Stimulated activated CD4-positive, alpha-beta T cell treated with anti-CD3 and anti-CD28 coated beads, Interleukin-12 subunit alpha, Interleukin-12 subunit beta, amount 100 ng/mL, for 24 hours (primary cell): ENCODE data around the gene CPB2.

Source experiments
- DNase-seq, 2 experiments: peaks; one replicate each; pipeline ENCODE4 v3.0.0-alpha.2; 2020; ENCODE audit warnings: low read depth in 2 of 2

Gene CPB2

DNA sequence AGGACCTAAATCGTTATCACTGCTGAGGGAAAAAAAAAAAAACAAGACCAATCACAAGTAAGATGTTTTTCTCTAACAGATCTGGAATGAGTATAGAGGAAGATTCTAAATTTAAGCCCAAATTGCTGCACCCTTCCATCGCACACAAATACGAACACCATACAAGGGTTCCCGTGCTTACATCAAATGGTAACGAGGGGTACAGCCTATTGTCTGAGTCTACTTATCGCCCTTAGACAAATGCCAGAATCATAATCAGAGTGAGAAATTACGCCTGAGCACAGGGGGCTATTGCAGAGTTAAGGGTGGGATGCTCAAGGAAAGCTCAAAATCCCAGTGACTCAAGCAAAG lies 52.9 kb downstream of the CPB2 start:
- no peak for DNase-seq

DNA sequence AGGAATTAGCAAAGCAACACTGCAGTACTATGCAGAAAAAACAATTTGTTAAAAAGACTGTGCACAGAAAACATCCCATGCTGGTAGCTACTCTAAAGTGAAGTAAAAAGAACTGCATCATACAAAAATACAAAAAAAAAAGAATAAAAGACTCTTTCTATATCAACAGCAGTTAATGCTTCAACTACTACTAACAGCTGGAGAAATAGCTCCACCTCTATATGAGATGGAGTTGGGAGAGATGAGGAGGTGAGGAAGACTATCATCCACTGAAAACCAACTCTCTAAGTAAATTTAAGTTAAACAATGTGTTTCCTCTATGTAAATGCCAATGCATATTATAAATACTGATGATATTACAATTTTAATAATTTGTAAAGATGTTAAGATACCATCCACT lies 54.1 kb downstream of the CPB2 start:
- no peak for DNase-seq

DNA sequence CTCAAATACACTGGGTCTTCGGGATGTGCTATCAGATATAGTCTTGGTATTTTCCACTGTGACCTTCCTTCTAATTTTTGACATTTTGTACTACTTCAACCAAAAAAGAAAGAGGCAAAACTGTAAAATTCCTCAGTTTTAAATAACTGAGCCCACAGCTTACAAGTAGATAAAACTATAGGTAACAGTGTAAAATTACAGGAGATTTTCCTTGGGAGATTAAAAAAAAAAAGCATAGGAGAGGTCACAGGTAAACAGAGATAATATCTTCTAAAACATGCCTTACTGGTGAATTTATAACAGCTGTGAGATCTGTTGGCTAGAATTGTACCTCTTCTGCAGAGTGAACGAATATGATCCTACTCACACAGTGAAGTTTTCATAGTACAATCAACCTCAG lies 59.4 kb downstream of the CPB2 start:
- DNase-seq, result no peak

DNA sequence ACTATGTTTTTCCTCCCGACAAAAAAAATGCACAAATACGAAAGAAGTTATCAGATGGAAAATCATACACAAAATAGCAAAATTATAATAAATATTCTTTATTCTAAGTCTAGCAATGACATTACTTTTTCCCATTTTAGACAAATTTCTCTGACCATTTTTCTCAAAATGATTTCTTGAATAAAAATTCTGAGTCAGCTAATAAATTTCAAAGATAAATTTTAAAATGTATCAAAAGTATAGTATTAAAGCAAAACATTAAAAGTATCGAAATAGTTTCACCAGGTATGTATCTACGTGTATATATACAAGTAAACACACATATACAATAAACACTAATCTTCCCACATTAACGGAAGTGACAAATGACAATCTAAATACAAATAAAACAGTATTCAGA lies 61.2 kb downstream of the CPB2 start:
- DNase-seq, result no peak

DNA sequence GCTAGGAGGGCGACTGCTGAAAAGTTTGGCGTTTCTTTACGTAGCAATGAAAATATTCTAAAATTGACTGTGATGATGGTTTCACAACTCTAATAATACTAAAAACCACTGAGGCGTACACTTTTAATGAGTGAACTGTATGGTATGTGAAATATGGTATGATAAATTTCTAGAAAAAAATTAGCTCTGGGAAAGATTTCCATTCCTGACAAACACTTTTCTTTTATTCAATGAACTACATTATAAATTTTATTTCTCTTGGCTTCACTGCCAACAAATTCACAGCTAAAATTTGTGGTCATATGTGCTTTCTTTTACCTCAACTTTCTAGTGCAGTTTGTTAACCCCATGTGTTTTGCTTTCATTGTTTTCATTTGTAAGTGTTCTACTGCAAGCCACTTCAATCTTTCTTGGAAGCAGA lies 63.4 kb downstream of the CPB2 start:
- no peak for DNase-seq

DNA sequence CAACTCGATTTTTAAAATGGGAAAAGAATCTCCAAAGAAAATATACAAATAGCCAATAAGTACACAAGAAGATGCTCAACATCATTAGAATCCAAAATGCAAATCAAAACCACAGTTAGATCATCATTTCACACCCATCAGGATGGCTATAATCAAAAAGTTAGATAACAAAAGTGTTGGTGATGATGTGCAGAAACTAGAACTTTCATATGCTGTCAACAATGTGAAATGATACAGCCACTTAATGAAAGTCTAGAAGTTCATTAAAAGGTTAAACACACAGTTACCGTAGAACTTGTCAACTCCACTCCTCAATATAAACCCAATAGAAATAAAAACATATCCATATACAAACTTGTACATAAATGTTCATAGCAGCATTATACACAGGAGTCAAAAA lies 64.1 kb downstream of the CPB2 start:
- DNase-seq, result no peak

DNA sequence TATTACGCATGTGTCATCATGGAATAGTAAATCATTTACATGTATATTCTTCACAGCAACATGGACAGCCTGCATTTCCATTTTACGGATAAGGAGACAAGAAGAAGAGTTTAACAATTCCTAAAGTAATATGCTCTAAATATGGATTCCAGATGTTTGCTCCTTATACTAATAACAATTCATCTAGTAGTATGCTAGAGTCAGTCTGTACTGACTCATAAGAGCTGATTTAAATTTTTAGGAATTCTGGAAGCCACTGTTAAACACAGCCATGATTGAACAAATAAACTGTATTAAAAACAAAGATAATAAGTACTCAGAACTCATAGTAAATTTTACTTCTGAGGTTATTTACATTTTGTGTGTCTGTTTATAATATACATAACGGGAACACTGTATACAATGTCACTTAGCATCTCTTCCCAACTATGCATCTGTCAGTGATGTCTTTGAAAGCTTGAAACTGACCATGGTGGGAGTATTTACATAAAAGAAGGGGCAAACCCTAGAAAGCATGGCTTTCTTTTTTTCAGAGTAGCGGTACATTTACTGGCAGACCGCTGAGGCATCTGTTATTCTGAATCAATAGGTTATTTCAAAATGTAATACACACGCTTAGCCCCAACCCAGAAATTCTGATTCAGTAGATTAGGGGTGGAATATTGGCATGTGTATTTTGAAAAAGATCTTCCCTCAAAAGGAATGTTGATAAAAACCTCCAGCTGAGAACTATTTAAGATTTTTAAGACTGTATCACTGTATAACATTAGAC lies 65.2 kb downstream of the CPB2 start:
- DNase-seq, result no peak

DNA sequence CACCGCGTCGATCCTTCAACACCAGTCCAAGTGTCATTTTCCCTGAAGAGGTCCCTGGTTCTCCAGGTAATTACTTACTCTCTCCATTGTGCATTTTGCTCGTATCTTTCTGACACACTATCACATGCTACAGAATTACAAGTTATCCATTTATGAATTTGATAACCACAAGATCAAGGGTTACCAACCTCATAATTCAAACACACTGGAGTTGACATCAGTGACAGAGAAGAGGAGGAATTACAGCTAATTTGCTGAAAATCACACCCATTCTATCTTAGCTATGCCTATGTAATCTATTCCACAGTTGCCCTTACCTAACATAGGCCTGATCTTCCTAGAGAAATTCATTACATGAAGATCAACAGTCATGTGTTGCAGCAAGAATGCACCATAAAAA lies 66.5 kb downstream of the CPB2 start:
- no peak for DNase-seq

DNA sequence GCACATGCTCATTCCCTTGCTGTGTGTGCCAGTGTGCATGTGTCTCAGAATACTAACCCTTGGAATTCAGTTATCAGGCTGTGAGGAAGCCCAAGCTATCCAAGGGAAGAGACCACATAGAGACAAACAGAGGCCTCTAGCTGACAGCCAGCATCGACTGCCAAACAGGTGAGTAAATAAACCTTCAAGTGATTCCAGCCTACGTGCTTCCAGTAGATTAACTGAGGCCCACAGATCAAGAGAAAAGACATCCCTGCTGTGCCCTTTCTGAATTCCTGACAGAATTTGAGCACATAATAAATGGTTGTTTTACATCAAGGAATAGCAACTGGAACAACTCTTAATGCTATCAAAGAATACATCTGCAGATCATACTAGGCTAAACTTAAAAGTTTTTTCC lies 69.8 kb downstream of the CPB2 start:
- DNase-seq, result no peak

DNA sequence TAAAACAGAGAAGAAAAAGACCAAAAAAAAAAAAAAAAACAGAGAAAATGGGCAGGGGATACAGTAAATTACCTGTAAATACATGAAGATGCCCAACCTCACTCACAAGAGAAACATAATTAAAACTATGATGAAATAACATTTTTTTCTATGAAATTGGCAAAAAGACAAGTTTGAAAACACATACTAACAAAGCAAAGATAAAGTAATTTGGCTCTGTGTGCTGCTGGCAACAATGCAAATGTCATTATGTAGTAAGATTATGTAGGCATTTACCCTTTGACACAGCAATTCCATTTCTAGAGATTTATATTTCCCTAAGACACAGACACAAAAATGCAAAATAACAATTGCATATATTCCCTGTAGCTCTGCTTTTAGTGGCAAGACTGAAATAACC lies 72.5 kb downstream of the CPB2 start:
- no peak for DNase-seq

DNA sequence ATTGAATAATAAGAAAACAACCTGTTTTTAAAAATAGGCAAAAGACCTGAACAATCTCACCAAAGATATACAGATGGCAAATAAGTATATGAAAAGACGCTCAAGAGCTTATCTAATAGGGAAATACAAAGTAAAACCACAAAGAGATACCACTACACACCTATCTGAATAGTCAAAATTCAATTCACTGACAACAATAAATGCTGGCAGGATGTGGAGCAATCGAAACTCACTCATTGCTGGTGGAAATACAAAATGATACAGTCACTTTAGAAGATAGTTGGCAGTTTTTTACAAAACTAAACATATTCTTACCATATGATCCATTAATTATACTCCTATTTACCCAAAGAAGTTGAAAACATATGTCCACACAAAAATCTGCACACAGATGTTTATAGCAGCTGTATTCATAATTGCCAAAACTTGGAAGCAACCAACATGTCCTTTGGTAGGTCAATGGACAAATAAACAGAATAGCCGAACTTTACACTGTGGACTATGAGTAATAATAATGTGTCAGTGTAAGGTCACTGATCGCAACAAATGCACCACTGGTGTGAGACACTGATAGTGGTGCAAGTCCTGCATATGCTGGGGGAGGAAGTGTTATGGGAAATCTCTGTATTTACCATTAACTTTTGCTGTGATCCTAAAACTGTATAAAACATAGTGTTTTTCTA lies 73.1 kb downstream of the CPB2 start:
- DNase-seq, result no peak

DNA sequence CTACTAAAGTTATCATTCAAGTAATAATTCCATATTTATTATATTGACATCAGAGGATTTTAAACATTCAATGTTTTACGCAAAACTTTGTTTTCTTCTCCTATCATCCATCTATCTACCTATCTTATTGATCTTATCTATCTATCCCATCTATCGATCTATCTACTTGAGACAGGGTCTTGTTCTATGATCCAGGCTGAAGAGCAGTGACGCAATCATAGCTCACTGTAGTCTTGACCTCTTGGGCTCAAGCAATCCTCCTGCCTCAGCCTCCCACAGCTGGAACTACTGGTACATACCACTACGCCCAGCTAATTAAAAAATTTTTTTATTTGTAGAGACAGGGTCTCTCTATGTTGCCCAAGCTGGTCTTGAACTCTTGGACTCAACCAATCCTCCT lies 79.7 kb downstream of the CPB2 start:
- DNase-seq, result no peak

DNA sequence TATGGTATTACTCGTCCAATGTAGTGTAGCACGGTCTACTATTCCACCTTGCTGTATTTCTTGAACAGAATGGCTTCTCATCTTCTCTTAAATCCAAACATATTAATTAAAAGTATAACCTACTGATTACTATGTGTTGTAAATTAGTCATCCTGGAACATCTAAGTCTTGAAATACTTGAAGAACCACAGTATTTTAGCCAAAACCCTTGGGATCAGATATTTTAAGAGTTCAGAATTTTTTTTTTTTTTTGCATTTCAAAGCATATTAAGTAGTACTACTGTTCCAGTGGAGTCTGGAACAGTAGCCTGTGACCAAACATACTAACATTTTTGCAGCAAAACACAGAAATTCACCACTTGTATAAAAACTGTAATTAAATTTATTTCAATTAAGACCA lies 82.4 kb downstream of the CPB2 start:
- no peak for DNase-seq

DNA sequence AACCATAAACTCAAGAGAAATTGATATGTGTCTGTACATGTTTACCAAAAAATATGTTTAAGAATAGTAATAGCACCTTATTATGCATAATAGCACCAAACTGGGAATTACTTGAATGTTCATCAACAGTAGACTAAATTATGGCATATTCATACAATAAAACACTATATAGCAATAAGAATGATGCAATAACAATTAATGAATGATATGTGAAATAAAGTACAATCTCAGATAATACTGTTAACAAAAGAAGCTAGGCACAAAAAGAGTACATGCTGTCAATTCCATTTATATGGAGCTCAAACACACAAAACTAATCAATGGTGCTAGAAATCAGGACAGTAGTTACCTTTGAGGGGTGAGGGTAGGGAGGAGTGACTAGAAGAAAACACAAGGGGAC lies 88.6 kb downstream of the CPB2 start:
- DNase-seq, result no peak

DNA sequence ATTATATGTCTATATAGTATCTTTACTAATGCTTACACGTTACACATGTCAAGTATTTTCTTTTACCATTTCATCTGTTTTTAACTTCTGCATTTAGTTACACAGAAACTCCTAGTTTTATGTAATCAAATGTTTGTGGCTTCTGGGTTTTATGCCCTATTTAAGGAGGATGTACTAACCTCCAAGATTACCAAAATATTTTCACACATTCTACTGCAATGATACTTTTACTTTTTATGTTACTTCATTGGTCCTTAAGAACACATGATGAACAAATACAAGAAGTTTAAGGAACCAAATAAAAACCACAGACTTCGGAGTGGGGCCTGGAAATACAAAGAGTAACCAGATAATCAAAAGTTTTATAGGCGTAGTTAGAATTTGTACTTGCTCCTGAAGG lies 89.5 kb downstream of the CPB2 start:
- no peak for DNase-seq

DNA sequence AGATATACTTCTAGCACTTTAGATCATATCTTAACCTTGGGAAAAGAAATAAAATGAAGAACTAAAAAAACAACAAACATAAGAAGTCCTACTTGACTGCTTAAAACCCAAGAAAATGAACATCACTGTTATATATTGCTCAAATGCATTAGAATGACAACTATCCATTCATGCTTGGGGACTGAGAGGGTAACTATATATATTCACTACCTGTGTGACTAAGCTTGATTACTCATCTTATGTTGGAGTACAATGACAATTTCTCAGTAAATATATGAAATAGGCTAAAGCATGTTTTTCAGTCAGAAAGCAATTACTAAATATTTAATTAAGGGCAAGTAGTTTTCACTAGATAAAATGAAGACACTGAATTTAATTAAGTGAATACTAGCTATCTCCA lies 92.4 kb downstream of the CPB2 start:
- DNase-seq, result no peak

DNA sequence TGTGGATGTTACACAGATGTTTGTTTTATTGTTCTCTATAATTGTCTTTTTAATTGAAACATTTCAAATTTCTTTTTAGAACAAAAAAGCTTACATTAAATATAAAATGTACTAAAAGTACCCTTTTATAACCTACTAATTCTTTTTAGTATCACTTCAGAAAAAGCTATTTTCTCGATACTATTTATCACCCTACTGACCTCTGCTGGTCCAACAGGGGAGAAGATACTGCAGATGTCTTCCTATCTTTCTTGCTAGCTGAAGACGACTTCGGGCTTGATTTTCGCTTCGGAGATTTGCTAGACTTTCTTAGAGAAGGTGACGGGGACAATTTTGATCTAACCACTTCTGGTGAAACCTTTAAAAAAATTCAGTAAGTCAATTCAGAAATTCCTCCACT lies 94.7 kb downstream of the CPB2 start:
- DNase-seq, result no peak

DNA sequence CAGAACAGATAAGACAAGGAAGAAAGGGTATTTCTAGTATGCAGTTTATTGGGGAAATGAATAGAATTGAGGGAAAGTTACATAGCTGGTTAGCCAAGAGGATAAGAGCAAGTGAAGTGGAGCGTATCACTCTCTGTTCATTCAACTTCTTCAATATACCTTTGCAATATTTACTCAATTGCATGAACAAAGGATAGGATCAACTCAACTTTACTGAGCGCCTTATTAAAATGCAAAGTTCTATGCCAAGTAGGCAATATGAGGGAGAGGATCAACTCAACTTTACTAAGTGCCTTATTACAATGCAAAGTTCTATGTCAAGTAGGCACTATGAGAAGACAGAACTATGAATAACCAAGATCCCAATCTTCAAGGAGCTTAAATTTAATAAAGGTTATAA lies 96.2 kb downstream of the CPB2 start:
- no peak for DNase-seq

DNA sequence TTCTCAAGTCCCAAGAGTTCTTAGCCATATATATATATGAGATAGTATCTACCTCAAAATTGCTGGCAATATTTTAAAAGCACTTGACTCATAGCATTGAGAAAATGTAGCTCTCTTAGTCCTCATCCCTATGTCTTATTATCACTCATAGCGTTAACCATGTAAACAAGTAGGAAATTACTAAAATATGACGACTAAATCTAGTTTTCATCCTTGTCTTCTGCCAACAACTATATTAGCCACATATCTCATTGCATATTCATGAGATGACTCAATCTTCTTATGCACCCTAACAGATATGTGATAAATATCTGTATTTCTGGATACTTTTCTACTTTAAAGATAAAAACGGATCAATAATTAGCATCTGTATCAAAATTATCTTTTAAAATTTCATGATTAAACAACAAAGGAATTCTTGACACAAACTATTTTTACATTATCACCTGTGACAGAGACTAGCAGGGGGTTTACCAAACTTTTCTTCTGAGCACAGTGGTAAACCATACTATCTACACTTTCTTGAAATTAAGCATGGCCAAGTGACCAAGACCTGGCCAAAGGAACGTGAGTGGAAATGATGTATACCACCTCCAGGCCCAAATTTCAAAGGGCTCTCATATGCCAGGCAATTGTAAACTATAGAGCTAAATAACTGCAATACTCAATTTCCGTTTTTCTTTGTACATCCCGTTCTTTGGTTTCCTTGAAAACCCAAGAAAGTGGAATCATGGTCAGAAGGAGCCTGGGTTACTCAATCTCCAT lies 98.0 kb downstream of the CPB2 start:
- no peak for DNase-seq

DNA sequence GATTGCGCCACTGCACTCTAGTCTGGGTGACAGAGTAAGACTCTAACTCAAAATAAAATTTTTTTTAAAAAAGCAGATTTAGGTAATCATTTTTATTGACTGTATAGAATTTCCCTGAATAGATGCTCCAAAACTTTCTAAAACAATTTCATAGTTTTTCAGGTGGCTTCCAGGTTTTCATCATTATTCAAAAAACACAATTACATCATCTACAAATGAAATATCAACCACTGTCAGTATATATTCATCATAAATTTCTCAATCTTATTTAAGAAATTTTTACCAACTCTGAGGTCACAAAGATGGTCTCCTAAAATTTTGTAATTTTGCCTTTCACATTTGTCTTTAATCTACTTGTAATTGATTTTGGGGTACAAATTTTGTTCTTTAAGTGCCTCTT lies 100.3 kb downstream of the CPB2 start:
- DNase-seq, result no peak
